ENCODE measurements around the gene ZFPL1. TPM values are rescaled to one million over a fixed set of nuclear protein-coding genes. Genes with fewer than 3 reads are reported as not detected.
A peak's percentile ranks its signal among the peaks of the same experiment; 100 is the strongest.

ZFPL1 gene
- total RNA-seq, 2 donors from 2014 or later = 26.7 to 38.4 TPM

GRCh38 chr11:65121865-65122696 is 38.1 kb downstream of the ZFPL1 start, which contains the start of the genes FAU and MRPL49:
Gene FAU, minus strand, starts transcription at chr11:65122134. Its CDS starts 321 bp downstream, at chr11:65121813.
Gene MRPL49, plus strand, starts transcription at chr11:65122321. Its CDS starts 26 bp downstream, at chr11:65122347.
- Histone ChIP-seq H3K4me1 (peaks cover 0 to 31% of the 10 kb centered on the region in 2 donors), H3K36me3 (peaks cover 57% of the 10 kb centered on the region), H3K9me3 (no peaks in the 10 kb centered on the region), H3K27me3 (no peaks in the 10 kb centered on the region), H3K27ac (peak within 1 kb of the TSS; percentile 91 to 92), H3K4me3 (peak within 1 kb of the TSS; percentile 85 to 96)
- TF ChIP-seq, protein P1, sequence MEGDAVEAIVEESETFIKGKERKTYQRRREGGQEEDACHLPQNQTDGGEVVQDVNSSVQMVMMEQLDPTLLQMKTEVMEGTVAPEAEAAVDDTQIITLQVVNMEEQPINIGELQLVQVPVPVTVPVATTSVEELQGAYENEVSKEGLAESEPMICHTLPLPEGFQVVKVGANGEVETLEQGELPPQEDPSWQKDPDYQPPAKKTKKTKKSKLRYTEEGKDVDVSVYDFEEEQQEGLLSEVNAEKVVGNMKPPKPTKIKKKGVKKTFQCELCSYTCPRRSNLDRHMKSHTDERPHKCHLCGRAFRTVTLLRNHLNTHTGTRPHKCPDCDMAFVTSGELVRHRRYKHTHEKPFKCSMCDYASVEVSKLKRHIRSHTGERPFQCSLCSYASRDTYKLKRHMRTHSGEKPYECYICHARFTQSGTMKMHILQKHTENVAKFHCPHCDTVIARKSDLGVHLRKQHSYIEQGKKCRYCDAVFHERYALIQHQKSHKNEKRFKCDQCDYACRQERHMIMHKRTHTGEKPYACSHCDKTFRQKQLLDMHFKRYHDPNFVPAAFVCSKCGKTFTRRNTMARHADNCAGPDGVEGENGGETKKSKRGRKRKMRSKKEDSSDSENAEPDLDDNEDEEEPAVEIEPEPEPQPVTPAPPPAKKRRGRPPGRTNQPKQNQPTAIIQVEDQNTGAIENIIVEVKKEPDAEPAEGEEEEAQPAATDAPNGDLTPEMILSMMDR (IDR thresholded peaks at IDR 0.05) = no peak
- peak; percentile 98 for DNase-seq (ENCODE audit: low spot score)

- H3K27ac ChIP-seq = no peak overlapping the region
- H3K4me1 ChIP-seq = peaks cover 0 to 23% of the 10 kb centered on the region in 2 donors
- peaks cover 65% of the 10 kb centered on the region for H3K36me3 ChIP-seq
- TF ChIP-seq, protein P1 (IDR thresholded peaks at IDR 0.05) = no peak
- no peak for DNase-seq (ENCODE audit: low spot score)
- no peaks in the 10 kb centered on the region for H3K9me3 ChIP-seq
- no peak overlapping the region for H3K4me3 ChIP-seq
- H3K27me3 ChIP-seq = no peaks in the 10 kb centered on the region
Observed at GRCh38 chr11:65124480-65125196, 40.6 kb downstream of the ZFPL1 start.

DNA sequence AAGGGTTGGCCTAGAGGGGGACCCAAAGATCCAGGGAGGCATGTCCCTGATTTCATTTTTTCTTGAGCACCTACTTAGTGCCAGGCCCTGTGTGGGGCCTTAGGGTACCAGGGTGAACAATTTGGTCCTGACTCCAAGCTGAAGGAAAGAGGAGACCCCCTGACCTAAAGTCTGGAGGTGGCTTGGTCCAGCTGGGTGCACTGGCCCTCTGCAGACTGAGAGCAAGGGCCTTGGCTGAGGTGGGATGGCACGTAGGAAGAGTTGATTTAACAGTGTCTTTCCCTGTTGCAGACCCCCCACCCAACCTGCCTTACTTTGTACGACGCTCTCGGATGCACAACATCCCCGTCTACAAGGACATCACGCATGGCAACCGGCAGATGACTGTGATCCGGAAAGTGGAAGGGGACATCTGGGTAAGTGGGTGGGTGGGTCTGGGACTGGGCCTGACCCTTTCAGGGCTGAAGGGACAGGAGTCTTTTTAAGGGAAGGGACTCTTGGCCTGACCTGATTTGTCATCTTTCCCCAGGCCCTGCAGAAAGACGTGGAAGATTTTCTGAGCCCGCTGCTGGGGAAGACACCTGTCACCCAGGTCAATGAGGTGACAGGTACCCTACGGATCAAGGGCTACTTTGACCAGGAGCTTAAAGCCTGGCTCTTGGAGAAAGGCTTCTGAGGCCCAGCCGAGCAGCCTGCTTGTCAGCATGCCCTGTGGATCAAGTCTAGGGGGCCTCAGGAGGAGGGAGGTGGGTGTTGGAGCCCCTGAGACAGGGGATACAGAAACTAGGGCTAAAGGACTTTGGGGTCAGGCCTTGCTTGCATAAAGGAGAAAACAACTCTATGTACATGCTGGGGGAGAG is 41.4 kb downstream of the ZFPL1 start:
- Histone ChIP-seq H3K9me3 (no peaks in the 10 kb centered on the region), H3K4me3 (no peak overlapping the region), H3K4me1 (peaks cover 0 to 23% of the 10 kb centered on the region in 2 donors), H3K36me3 (peaks cover 66% of the 10 kb centered on the region), H3K27me3 (no peaks in the 10 kb centered on the region), H3K27ac (no peak overlapping the region)
- TF ChIP-seq, protein P1 (IDR thresholded peaks at IDR 0.05) = no peak
- no peak for DNase-seq (ENCODE audit: low spot score)

- Histone ChIP-seq H3K36me3 (peaks cover 72% of the 10 kb centered on the region), H3K27ac (no peak overlapping the region), H3K9me3 (no peaks in the 10 kb centered on the region), H3K4me1 (peaks cover 0 to 13% of the 10 kb centered on the region in 2 donors), H3K27me3 (no peaks in the 10 kb centered on the region), H3K4me3 (no peak overlapping the region)
- DNase-seq (ENCODE audit: low spot score) = no peak
- TF ChIP-seq, protein P1 (IDR thresholded peaks at IDR 0.05) = no peak
Observed at GRCh38 chr11:65126624-65127274, 42.7 kb downstream of the ZFPL1 start.
